GM06990 (cell line): ENCODE measurements around the gene GPR180.
A peak's percentile ranks its signal among the peaks of the same experiment; 100 is the strongest.

Experiments
- DNase-seq: peaks from one replicate; pipeline ENCODE4 v3.0.0-alpha.2; 2011; ENCODE audit not compliant: insufficient read length; ENCODE audit errors: extremely low read depth
- H3K27me3 ChIP-seq: replicated peaks from 2 replicates; pipeline ENCODE4 v1.6.0; 2011; ENCODE audit warnings: low read length; ENCODE audit not compliant: control insufficient read depth, insufficient read depth
- H3K36me3 ChIP-seq: 2 replicates; pipeline ENCODE4 v1.5.1; 2011; ENCODE audit warnings: low read length; ENCODE audit not compliant: control insufficient read depth, insufficient read depth
- H3K4me3 ChIP-seq: replicated peaks from 2 replicates; pipeline ENCODE4 v1.5.1; 2011; ENCODE audit warnings: low read depth, mild to moderate bottlenecking, control low read depth, low read length
- TF ChIP-seq, protein P1 (sequence below): IDR thresholded peaks from 2 replicates; pipeline ENCODE4 v1.5.1; 2011; ENCODE audit warnings: low read length, control low read depth, mild to moderate bottlenecking, inconsistent platforms; ENCODE audit not compliant: insufficient read depth, poor library complexity, severe bottlenecking

GPR180 gene

GRCh38 chr13:94609196-94609595, 7.5 kb downstream of the GPR180 start:
- TF ChIP-seq, protein P1, sequence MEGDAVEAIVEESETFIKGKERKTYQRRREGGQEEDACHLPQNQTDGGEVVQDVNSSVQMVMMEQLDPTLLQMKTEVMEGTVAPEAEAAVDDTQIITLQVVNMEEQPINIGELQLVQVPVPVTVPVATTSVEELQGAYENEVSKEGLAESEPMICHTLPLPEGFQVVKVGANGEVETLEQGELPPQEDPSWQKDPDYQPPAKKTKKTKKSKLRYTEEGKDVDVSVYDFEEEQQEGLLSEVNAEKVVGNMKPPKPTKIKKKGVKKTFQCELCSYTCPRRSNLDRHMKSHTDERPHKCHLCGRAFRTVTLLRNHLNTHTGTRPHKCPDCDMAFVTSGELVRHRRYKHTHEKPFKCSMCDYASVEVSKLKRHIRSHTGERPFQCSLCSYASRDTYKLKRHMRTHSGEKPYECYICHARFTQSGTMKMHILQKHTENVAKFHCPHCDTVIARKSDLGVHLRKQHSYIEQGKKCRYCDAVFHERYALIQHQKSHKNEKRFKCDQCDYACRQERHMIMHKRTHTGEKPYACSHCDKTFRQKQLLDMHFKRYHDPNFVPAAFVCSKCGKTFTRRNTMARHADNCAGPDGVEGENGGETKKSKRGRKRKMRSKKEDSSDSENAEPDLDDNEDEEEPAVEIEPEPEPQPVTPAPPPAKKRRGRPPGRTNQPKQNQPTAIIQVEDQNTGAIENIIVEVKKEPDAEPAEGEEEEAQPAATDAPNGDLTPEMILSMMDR = no peak
- peaks cover 1% of the 10 kb centered on the region; the same call in 1 of the 2 replicates for H3K36me3 ChIP-seq
- no peak overlapping the region for H3K4me3 ChIP-seq
- no peaks in the 10 kb centered on the region for H3K27me3 ChIP-seq
- no peak for DNase-seq

GRCh38 chr13:94610475-94610874, 8.8 kb downstream of the GPR180 start:
- TF ChIP-seq, protein P1 = no peak
- DNase-seq = no peak
- H3K4me3 ChIP-seq = no peak overlapping the region
- H3K27me3 ChIP-seq = no peaks in the 10 kb centered on the region
- H3K36me3 ChIP-seq = peaks cover 1% of the 10 kb centered on the region; the same call in 1 of the 2 replicates

DNA sequence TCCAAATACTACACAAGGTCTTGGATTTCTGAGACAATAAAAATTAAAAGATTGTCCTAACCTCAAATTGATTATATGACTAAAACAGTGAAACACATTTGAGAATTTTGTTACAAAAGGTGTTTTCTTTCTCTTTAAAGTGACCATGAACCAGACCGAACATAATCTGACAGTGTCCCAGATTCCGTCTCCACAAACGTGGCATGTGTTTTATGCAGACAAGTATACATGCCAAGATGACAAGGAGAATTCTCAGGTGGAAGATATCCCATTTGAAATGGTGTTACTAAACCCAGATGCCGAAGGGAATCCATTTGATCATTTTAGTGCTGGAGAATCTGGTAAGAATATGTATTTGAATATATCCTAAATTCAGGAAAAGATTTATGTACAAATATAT, 10.4 kb downstream of the GPR180 start:
- no peak for DNase-seq
- no peaks in the 10 kb centered on the region for H3K27me3 ChIP-seq
- TF ChIP-seq, protein P1 = no peak
- peaks cover 1% of the 10 kb centered on the region; the same call in 1 of the 2 replicates for H3K36me3 ChIP-seq
- H3K4me3 ChIP-seq = no peak overlapping the region

- DNase-seq = no peak
- Histone ChIP-seq H3K36me3 (peaks cover 1% of the 10 kb centered on the region; the same call in 1 of the 2 replicates), H3K27me3 (no peaks in the 10 kb centered on the region), H3K4me3 (no peak overlapping the region)
- TF ChIP-seq, protein P1 = no peak
Measured at GRCh38 chr13:94613051-94613450, 11.4 kb downstream of the GPR180 start.

- H3K27me3 ChIP-seq = no peaks in the 10 kb centered on the region
- TF ChIP-seq, protein P1 = peak; percentile 58
- DNase-seq = no peak
- H3K36me3 ChIP-seq = no peaks in the 10 kb centered on the region; the same call in 1 of the 2 replicates
- no peak overlapping the region for H3K4me3 ChIP-seq
Measured at GRCh38 chr13:94617389-94618000, 15.8 kb downstream of the GPR180 start.

- DNase-seq = no peak
- Histone ChIP-seq H3K36me3 (peaks cover 2% of the 10 kb centered on the region), H3K4me3 (no peak overlapping the region), H3K27me3 (no peaks in the 10 kb centered on the region)
- TF ChIP-seq, protein P1 = peak; percentile 78
Measured at GRCh38 chr13:94620286-94620896, 18.7 kb downstream of the GPR180 start.
